K562 (cell line): ENCODE results near the gene SPATS1. TPM values are rescaled to one million over a fixed set of nuclear protein-coding genes. Genes with fewer than 3 reads are reported as not detected.

Experiments
- ATAC-seq: fragments of 200-7000 bp; cut with Tn5 transposase; 3 replicates; pipeline ENCODE4 v1.9.1; 2020; ENCODE audit warnings: moderate library complexity
- BruUV-seq: library from RNA; stranded (reverse); fragments of 400-500 nt; replicated peaks from 2 replicates; lab custom pipeline; 2021; lab: Mats Ljungman, UMichigan
- CTCF ChIA-PET: fragments of 300-600 bp; formaldehyde crosslinking; extraction: SDS; loops from one replicate; lab custom pipeline; 2021; ENCODE audit warnings: low intra/inter-chr PET ratio; lab: Yijun Ruan, JAX
- POLR2A ChIA-PET: fragments of 300-600, 350-650 bp; sonication (Branson Sonifier 250); formaldehyde crosslinking; extraction: SDS; loops from one replicate; lab custom pipeline; 2021; ENCODE audit warnings: antibody characterized with exemption, inconsistent platforms; lab: Yijun Ruan, JAX
- DNase-seq, 4 experiments: peaks; one replicate each; pipeline versions ENCODE4 v3.0.0 to v3.0.0-alpha.2; 2011 to 2018; ENCODE audit warnings: low spot score in 3 of 4, mixed read lengths in 3 of 4; ENCODE audit errors: extremely low read depth in 1 of 4
- FAIRE-seq: peaks from 2 replicates; lab custom pipeline; 2011; peaks lifted over from hg19 to GRCh38; lab: Jason Lieb, UNC
- H2AFZ ChIP-seq: 2 replicates; pipeline ENCODE4 v1.6.0; 2011; ENCODE audit warnings: low read depth, low read length, control low read depth, inconsistent platforms
- H3K27ac ChIP-seq: fragments of 200-600 bp; 3 replicates; pipeline ENCODE4 v1.8.0; 2011; ENCODE audit warnings: low read depth, mild to moderate bottlenecking, control low read depth, inconsistent platforms, low read length, moderate library complexity, mixed read lengths; ENCODE audit errors: extremely low read depth
- H3K27me3 ChIP-seq, 2 experiments: fragments of 300-600 bp in 1 of 2; 2 replicates in 1 of 2; 3 replicates in 1 of 2; pipeline versions ENCODE4 v1.6.0 to v1.8.0; 2011; ENCODE audit warnings: inconsistent platforms in 2 of 2, low read length in 2 of 2, mild to moderate bottlenecking in 1 of 2, mixed read lengths in 1 of 2, moderate library complexity in 1 of 2; ENCODE audit not compliant: control insufficient read depth in 2 of 2, insufficient read depth in 2 of 2
- H3K36me3 ChIP-seq: fragments of 300-600 bp; 3 replicates; pipeline ENCODE4 v1.8.0; 2011; ENCODE audit warnings: mild to moderate bottlenecking, low read length, inconsistent platforms; ENCODE audit not compliant: control insufficient read depth, insufficient read depth
- H3K4me1 ChIP-seq, 2 experiments: fragments of 200-600 bp in 1 of 2; replicated peaks in 1 of 2; 2 replicates in 1 of 2; 3 replicates in 1 of 2; pipeline versions ENCODE4 v1.5.1 to v1.8.0; 2011; ENCODE audit warnings: inconsistent platforms in 2 of 2, low read length in 2 of 2, mild to moderate bottlenecking in 1 of 2, mixed read lengths in 1 of 2, moderate library complexity in 1 of 2; ENCODE audit not compliant: control insufficient read depth in 2 of 2, insufficient read depth in 2 of 2
- H3K4me2 ChIP-seq: 2 replicates; pipeline ENCODE4 v1.6.1; 2011; ENCODE audit warnings: low read length, control low read depth, inconsistent platforms, mixed read lengths; ENCODE audit not compliant: insufficient read depth
- H3K4me3 ChIP-seq: fragments of 200-600 bp; sonication (generic), shearing (Covaris generic); 2 replicates; pipeline ENCODE4 v1.5.1; 2016; ENCODE audit warnings: control low read depth, inconsistent platforms
- H3K79me2 ChIP-seq: fragments of 200-600 bp; 3 replicates; pipeline ENCODE4 v1.8.0; 2011; ENCODE audit warnings: low read length, inconsistent platforms; ENCODE audit not compliant: control insufficient read depth, insufficient read depth
- H3K9ac ChIP-seq, 2 experiments: 2 replicates each; pipeline versions ENCODE4 v1.6.0 to v1.6.1; 2011; ENCODE audit warnings: low read depth in 2 of 2, low read length in 2 of 2, control low read depth in 1 of 2, inconsistent platforms in 1 of 2, mild to moderate bottlenecking in 1 of 2, mixed read lengths in 1 of 2; ENCODE audit not compliant: insufficient read depth in 1 of 2
- H3K9me1 ChIP-seq: one replicate; pipeline ENCODE4 v1.6.0; 2011; ENCODE audit warnings: inconsistent platforms, mild to moderate bottlenecking, low read length, moderate library complexity; ENCODE audit not compliant: control insufficient read depth, insufficient read depth
- H3K9me3 ChIP-seq: replicated peaks from 2 replicates; pipeline ENCODE4 v1.5.1; 2011; ENCODE audit warnings: low read depth, low read length, inconsistent platforms; ENCODE audit not compliant: control insufficient read depth, insufficient read depth
- H4K20me1 ChIP-seq: replicated peaks from 2 replicates; pipeline ENCODE4 v1.6.1; 2011; ENCODE audit warnings: low read length, inconsistent platforms, mixed read lengths; ENCODE audit not compliant: control insufficient read depth, insufficient read depth
- NR3C1 ChIP-seq: sonication (generic); formaldehyde crosslinking; IDR thresholded peaks from 2 replicates; pipeline ENCODE4 v1.8.1; 2022; ENCODE audit warnings: missing genetic modification reagents
- PCBP2 ChIP-seq: fragments of 200-400 bp; formaldehyde crosslinking; IDR thresholded peaks from 2 replicates; pipeline ENCODE4 v1.6.1; 2018; ENCODE audit warnings: low read length, low read depth, mild to moderate bottlenecking, moderate library complexity; ENCODE audit not compliant: poor library complexity, severe bottlenecking
- WGBS: fragments of 100-300 bp; shearing (Covaris generic); methylation state at CpG from one replicate; pipeline ENCODE4 v1.1.6; 2016; ENCODE audit warnings: low coverage, mixed read lengths; ENCODE audit not compliant: insufficient coverage; ENCODE audit errors: missing lambda C conversion rate; 5-methylcytosine and 5-hydroxymethylcytosine counted together
- in situ Hi-C: fragments of 300-500 bp; cut with MboI; formaldehyde crosslinking; loops from 4 replicates; pipeline ENCODE4 v1.15.0; 2018; ENCODE audit warnings: inconsistent platforms, mixed read lengths
- intact Hi-C: fragments of 100-400 bp; cut with micrococcal nuclease; formaldehyde crosslinking; loops from 2 replicates; pipeline ENCODE4 v1.14.2; 2022
- polyA plus RNA-seq, 8 experiments: library from polyadenylated mRNA; depleted of rRNA in 4 of 8; stranded (reverse) in 5 of 8; unstranded in 3 of 8; fragments of >200 nt; fragmentation: Nextera tagmentation in 2 of 8; fragmentation: Illumina TruSeq in 1 of 8; extraction: Ambion mirVana in 2 of 8; extraction: Trizol in 1 of 8; gene quantifications; 2 replicates each; pipeline versions ENCODE4 v1.2.1 to v1.2.3, GENCODE V29; 2011 to 2014; ENCODE audit warnings: inconsistent platforms in 1 of 8, missing spikeins in 1 of 8
- total RNA-seq, 7 experiments: library from RNA; depleted of rRNA in 6 of 7; stranded (reverse); fragments of >200 nt in 6 of 7; fragmentation: Illumina TruSeq in 2 of 7; extraction: Trizol in 2 of 7; gene quantifications; 2 replicates each; pipeline versions ENCODE4 v1.2.1 to v1.2.3, GENCODE V29; 2011 to 2021; ENCODE audit warnings: low replicate concordance in 1 of 7
- TF ChIP-seq, protein P1 (sequence below), 2 experiments: fragments of 450-650 bp; formaldehyde crosslinking in 1 of 2; IDR thresholded peaks; 2 replicates each; pipeline versions ENCODE4 v1.4.0 to v1.6.1; 2014 to 2020; ENCODE audit warnings: mild to moderate bottlenecking in 2 of 2, borderline replicate concordance in 1 of 2, low read depth in 1 of 2
- TF ChIP-seq, protein P2 (sequence below): sonication (generic); formaldehyde crosslinking; IDR thresholded peaks from 2 replicates; pipeline ENCODE4 v1.8.0; 2023; ENCODE audit warnings: mild to moderate bottlenecking, missing genetic modification reagents
- TF ChIP-seq, protein P3 (sequence below): sonication (generic); formaldehyde crosslinking; IDR thresholded peaks from 2 replicates; pipeline ENCODE4 v1.8.0; 2022; ENCODE audit warnings: mild to moderate bottlenecking, missing genetic modification reagents

SPATS1 gene
- total and polyA plus RNA-seq, 9 of the 15 experiments (the other 6 are each of a cell fraction or from before 2014, with no cell fraction given) = not detected

GRCh38 chr6:44388887-44389286 is 46.4 kb downstream of the SPATS1 start:
- TF ChIP-seq PCBP2 (no peak), NR3C1 (CRISPR knock-in tag) (no peak)
- TF ChIP-seq, protein P1, sequence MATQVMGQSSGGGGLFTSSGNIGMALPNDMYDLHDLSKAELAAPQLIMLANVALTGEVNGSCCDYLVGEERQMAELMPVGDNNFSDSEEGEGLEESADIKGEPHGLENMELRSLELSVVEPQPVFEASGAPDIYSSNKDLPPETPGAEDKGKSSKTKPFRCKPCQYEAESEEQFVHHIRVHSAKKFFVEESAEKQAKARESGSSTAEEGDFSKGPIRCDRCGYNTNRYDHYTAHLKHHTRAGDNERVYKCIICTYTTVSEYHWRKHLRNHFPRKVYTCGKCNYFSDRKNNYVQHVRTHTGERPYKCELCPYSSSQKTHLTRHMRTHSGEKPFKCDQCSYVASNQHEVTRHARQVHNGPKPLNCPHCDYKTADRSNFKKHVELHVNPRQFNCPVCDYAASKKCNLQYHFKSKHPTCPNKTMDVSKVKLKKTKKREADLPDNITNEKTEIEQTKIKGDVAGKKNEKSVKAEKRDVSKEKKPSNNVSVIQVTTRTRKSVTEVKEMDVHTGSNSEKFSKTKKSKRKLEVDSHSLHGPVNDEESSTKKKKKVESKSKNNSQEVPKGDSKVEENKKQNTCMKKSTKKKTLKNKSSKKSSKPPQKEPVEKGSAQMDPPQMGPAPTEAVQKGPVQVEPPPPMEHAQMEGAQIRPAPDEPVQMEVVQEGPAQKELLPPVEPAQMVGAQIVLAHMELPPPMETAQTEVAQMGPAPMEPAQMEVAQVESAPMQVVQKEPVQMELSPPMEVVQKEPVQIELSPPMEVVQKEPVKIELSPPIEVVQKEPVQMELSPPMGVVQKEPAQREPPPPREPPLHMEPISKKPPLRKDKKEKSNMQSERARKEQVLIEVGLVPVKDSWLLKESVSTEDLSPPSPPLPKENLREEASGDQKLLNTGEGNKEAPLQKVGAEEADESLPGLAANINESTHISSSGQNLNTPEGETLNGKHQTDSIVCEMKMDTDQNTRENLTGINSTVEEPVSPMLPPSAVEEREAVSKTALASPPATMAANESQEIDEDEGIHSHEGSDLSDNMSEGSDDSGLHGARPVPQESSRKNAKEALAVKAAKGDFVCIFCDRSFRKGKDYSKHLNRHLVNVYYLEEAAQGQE (IDR thresholded peaks at IDR 0.05; ENCODE audit: borderline replicate concordance) = peak; percentile 66
- TF ChIP-seq, protein P1 (CRISPR knock-in tag; IDR thresholded peaks at IDR 0.05; ENCODE audit: low read depth) = no peak
- TF ChIP-seq, protein P2, sequence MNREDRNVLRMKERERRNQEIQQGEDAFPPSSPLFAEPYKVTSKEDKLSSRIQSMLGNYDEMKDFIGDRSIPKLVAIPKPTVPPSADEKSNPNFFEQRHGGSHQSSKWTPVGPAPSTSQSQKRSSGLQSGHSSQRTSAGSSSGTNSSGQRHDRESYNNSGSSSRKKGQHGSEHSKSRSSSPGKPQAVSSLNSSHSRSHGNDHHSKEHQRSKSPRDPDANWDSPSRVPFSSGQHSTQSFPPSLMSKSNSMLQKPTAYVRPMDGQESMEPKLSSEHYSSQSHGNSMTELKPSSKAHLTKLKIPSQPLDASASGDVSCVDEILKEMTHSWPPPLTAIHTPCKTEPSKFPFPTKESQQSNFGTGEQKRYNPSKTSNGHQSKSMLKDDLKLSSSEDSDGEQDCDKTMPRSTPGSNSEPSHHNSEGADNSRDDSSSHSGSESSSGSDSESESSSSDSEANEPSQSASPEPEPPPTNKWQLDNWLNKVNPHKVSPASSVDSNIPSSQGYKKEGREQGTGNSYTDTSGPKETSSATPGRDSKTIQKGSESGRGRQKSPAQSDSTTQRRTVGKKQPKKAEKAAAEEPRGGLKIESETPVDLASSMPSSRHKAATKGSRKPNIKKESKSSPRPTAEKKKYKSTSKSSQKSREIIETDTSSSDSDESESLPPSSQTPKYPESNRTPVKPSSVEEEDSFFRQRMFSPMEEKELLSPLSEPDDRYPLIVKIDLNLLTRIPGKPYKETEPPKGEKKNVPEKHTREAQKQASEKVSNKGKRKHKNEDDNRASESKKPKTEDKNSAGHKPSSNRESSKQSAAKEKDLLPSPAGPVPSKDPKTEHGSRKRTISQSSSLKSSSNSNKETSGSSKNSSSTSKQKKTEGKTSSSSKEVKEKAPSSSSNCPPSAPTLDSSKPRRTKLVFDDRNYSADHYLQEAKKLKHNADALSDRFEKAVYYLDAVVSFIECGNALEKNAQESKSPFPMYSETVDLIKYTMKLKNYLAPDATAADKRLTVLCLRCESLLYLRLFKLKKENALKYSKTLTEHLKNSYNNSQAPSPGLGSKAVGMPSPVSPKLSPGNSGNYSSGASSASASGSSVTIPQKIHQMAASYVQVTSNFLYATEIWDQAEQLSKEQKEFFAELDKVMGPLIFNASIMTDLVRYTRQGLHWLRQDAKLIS (CRISPR knock-in tag) = no peak
- TF ChIP-seq, protein P3, sequence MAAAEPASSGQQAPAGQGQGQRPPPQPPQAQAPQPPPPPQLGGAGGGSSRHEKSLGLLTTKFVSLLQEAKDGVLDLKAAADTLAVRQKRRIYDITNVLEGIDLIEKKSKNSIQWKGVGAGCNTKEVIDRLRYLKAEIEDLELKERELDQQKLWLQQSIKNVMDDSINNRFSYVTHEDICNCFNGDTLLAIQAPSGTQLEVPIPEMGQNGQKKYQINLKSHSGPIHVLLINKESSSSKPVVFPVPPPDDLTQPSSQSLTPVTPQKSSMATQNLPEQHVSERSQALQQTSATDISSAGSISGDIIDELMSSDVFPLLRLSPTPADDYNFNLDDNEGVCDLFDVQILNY (CRISPR knock-in tag) = no peak
- TF ChIP-seq, all 486 proteins: peak for 1
- ChIA-PET POLR2A (interaction anchor here (1.2 to 2.9 kb wide), 3 partner anchors 8 to 13 kb away, joined by 3 to 23 read pairs (median 4); no protein-coding TSS in a partner anchor), CTCF (no interaction called here)
- Histone ChIP-seq H3K4me1 (peaks cover 3 to 26% of the 10 kb centered on the region in 2 experiments; a peak in 4 of 5 replicates), H4K20me1 (peaks cover 24% of the 10 kb centered on the region), H3K9me3 (no peaks in the 10 kb centered on the region), H2AFZ (no peak overlapping the region), H3K36me3 (peaks cover 47% of the 10 kb centered on the region), H3K27ac (no peak overlapping the region), H3K79me2 (peaks cover 38% of the 10 kb centered on the region), H3K4me2 (peak overlapping the region; percentile 97), H3K4me3 (peak overlapping the region; percentile 81), H3K9ac (peak overlapping the region in 1 of 2 experiments; percentile 96; a peak in 3 of 4 replicates), H3K9me1 (no peaks in the 10 kb centered on the region), H3K27me3 (no peaks in the 10 kb centered on the region)
- peak in 1 of 4 experiments; percentile 23 for DNase-seq
- ATAC-seq = 0 out of 3 replicates have a peak, but pooled peaks have one; percentile 6
- BruUV-seq = TSS peak; percentile 61
- 15% methylated on average over 5 of the region's 5 CpGs for WGBS
- in situ Hi-C loops (no loop called here), intact Hi-C loops (no loop called here)
- FAIRE-seq = no peak
